Adrenal gland (tissue), 12 donors: ENCODE data around the gene NNT. TPM values are rescaled to one million over a fixed set of nuclear protein-coding genes. Genes with fewer than 3 reads are reported as not detected.

ENCODE experiments used
- DNase-seq, 7 donors: peaks; one replicate each; pipeline ENCODE4 v3.0.0-alpha.2; 2019 to 2020
- H3K27ac ChIP-seq, 5 donors: fragments of 200-600 bp; sonication (generic) in 4 of 5; 1 replicate in 3 of 5; 2 replicates in 2 of 5; pipeline versions ENCODE4 v1.5.1 to v1.8.0; 2016 to 2020; ENCODE audit warnings: mild to moderate bottlenecking in 1 of 5
- H3K27me3 ChIP-seq: fragments of 200-600 bp; 2 replicates; pipeline ENCODE4 v1.8.0; 2021
- H3K36me3 ChIP-seq, 2 donors: fragments of 200-600 bp; replicated peaks in 1 of 2; 1 replicate in 1 of 2; 2 replicates in 1 of 2; pipeline versions ENCODE4 v1.5.1 to v1.8.0; 2018 to 2022
- H3K4me1 ChIP-seq, 2 donors: fragments of 200-600 bp; replicated peaks in 1 of 2; 1 replicate in 1 of 2; 2 replicates in 1 of 2; pipeline versions ENCODE4 v1.5.1 to v1.8.0; 2018 to 2021
- H3K4me3 ChIP-seq, 4 donors: fragments of 200-600 bp; sonication (generic) in 3 of 4; one replicate each; pipeline ENCODE4 v1.5.1; 2016 to 2018
- H3K9me3 ChIP-seq, 3 donors: fragments of 200-600 bp; sonication (generic) in 1 of 3; replicated peaks in 1 of 3; 1 replicate in 2 of 3; 2 replicates in 1 of 3; pipeline versions ENCODE4 v1.5.1 to v1.8.0; 2016 to 2021
- POLR2A ChIP-seq, 2 donors: fragments of 450-650 bp; IDR thresholded peaks; one replicate each; pipeline ENCODE4 v1.6.1; 2017; ENCODE audit warnings: antibody characterized with exemption in 2 of 2, mild to moderate bottlenecking in 2 of 2, moderate library complexity in 1 of 2
- WGBS, 4 donors: extraction: QIAGEN DNeasy Blood & Tissue Kit in 2 of 4; methylation state at CpG; one replicate each; pipeline versions ENCODE4 v1.1.5 to v1.1.7; 2013 to 2017; 5-methylcytosine and 5-hydroxymethylcytosine counted together
- intact Hi-C, 2 donors: fragments of 100-400 bp; cut with DNase I; formaldehyde crosslinking; loops; one replicate each; pipeline versions ENCODE4 v1.14.1 to v1.15.0; 2022 to 2023
- polyA plus RNA-seq, 3 donors: library from polyadenylated mRNA; stranded (reverse); fragments of 200-250 nt in 2 of 3; fragments of 350-450 nt in 1 of 3; fragmentation: Illumina TruSeq in 1 of 3; extraction: RNeasy Lipid Tissue Mini Kit (QIAGEN cat#74804) in 1 of 3; gene quantifications; one replicate each; pipeline ENCODE4 v1.2.3, GENCODE V29; 2013 to 2014
- total RNA-seq, 9 donors: library from RNA; depleted of rRNA in 4 of 9; stranded (reverse); fragments of >200 nt in 4 of 9; fragments of 120-200 nt in 1 of 9; fragmentation: NEBNext Ultra II Directional in 1 of 9; extraction: Animal tissue kit (Norgen Biotek cat#: 25700) in 1 of 9; gene quantifications; one replicate each; pipeline versions ENCODE4 v1.1.0 to v1.2.4, GENCODE V29; 2013 to 2023
- TF ChIP-seq, protein P1 (sequence below), 6 experiments: fragments of 450-650 bp in 4 of 6; fragments of 200-600 bp in 2 of 6; sonication (generic) in 1 of 6; IDR thresholded peaks; 1 replicate in 5 of 6; 2 replicates in 1 of 6; pipeline versions ENCODE4 v1.5.1 to v1.8.0; 2016 to 2021; ENCODE audit warnings: antibody characterized with exemption in 6 of 6, mild to moderate bottlenecking in 2 of 6, moderate library complexity in 1 of 6
- donor health status: healthy with polysubstance abuse.
- donor health status: Bipolar disorder and iron deficiency.
- donor health status: DM: yes; HTN: yes; CAD: no.
- donor health status: DM: no; HTN: no; CAD: no.
- donor health status: DM: no; HTN: no; CAD: no.
- donor health status: DM: yes; HTN: yes; CAD: no.

NNT gene
- total and polyA plus RNA-seq, 12 donors: 6.9 to 104 (median 59.1) TPM

DNA sequence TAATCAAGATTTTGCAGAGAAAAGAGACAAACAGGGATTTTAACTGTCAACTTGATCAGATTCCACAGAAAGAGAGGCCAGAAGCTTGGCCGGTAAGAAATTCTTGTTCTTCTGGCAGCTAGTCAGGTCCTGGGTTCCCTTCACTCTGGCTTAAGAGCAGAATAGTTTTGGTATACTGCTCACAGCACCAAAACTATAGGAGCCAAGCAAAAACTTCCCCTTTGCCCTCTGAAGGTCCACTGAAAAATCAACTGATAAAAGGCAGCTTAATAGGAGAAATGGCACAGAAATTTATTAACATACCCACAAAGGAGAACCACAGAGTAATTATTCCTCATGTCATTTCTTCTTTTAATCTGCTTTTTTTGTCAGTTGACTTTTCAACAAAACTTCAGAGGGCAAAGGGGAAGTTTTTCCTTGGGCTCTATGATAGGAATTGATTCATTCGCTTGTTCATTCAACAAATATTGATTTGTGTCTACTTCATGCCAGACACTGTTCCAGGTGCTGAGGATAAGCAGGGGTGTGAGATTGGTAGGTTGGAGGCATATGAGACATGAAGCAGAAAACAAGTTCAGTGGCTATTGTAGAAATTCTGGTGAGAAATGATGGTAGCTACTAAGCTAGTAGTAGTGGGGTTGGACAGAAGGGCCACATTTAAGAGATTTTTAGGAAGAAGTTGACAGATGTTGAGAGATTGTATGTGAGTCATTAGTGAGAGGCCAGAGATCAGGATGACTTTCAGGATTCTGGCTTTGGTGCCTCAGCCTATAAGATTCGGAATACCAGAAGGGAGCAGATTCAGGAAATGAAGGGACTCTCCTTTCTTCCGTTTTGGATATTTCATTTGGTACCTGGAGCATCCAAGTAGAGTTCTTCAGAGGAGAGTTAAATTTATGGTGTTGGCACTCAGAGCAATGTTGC lies 20.6 kb upstream of the NNT start:
- Histone ChIP-seq H3K4me1 (no peaks in the 10 kb centered on the region), H3K9me3 (no peaks in the 10 kb centered on the region), H3K27ac (no peak overlapping the region), H3K27me3 (no peaks in the 10 kb centered on the region), H3K4me3 (no peak overlapping the region), H3K36me3 (no peaks in the 10 kb centered on the region)
- TF ChIP-seq, protein P1, sequence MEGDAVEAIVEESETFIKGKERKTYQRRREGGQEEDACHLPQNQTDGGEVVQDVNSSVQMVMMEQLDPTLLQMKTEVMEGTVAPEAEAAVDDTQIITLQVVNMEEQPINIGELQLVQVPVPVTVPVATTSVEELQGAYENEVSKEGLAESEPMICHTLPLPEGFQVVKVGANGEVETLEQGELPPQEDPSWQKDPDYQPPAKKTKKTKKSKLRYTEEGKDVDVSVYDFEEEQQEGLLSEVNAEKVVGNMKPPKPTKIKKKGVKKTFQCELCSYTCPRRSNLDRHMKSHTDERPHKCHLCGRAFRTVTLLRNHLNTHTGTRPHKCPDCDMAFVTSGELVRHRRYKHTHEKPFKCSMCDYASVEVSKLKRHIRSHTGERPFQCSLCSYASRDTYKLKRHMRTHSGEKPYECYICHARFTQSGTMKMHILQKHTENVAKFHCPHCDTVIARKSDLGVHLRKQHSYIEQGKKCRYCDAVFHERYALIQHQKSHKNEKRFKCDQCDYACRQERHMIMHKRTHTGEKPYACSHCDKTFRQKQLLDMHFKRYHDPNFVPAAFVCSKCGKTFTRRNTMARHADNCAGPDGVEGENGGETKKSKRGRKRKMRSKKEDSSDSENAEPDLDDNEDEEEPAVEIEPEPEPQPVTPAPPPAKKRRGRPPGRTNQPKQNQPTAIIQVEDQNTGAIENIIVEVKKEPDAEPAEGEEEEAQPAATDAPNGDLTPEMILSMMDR (IDR thresholded peaks at IDR 0.05): no peak
- no peak for TF ChIP-seq POLR2A (IDR thresholded peaks at IDR 0.05)
- intact Hi-C loops: no loop called here
- no peak for DNase-seq
- WGBS, 4 donors: 81 to 90% (median 87%) methylated on average over 4 of the region's 4 CpGs

DNA sequence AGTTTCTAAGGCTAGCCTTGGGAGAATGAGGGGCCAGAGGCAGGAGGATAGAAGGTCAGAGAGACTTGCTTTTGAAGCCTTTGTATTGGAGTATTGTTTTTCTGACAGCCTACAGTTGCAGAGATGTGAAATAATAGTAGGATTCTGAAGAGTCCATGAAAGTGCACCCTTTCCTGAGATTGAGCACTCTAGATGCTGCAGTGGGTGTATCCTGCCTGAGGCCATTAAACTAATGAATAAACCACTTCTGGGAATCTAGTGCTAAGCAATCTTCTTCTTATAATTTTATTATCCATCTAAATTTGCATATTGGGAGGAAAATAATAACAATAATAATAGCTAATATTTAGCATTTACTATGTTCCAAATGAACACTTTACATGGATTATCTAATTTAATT lies 19.3 kb upstream of the NNT start:
- TF ChIP-seq POLR2A (IDR thresholded peaks at IDR 0.05): no peak
- TF ChIP-seq, protein P1 (IDR thresholded peaks at IDR 0.05): no peak
- no peaks in the 10 kb centered on the region for H3K27me3 ChIP-seq
- H3K9me3 ChIP-seq: no peaks in the 10 kb centered on the region
- no peaks in the 10 kb centered on the region for H3K36me3 ChIP-seq
- H3K4me3 ChIP-seq: no peak overlapping the region
- no peak for DNase-seq
- no peak overlapping the region for H3K27ac ChIP-seq
- intact Hi-C loops: no loop called here
- H3K4me1 ChIP-seq: no peaks in the 10 kb centered on the region

DNA sequence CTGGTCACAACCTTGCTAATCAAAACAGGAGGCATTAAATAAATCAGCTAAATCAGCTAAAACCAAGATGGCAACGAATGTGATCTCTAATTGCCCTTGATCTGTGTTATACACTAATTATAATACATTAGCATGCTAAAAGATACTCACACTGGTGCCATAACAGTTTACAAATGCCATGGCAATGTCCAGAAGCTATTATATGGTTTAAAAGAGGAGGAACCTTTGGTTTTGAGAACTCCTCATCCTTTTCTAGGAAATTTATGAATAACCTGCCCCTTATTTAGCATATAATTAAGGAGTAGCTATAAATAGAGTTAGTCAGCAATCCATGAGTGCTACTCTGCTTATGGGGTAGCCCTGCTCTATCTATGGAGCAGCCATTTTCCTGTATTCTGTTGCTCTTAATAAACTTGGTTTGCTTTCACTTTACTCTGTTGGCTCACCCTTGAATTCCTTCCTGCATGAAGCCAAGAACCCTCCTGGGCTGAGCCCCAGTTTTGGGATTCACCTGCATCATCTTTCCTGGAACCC lies 18.7 kb upstream of the NNT start:
- 83 to 90% (median 84%) methylated on average over 1 of the region's 1 CpG for WGBS, 4 donors
- intact Hi-C loops: no loop called here
- no peaks in the 10 kb centered on the region for H3K36me3 ChIP-seq
- H3K27me3 ChIP-seq: no peaks in the 10 kb centered on the region
- no peak overlapping the region for H3K27ac ChIP-seq
- H3K4me1 ChIP-seq: no peaks in the 10 kb centered on the region
- DNase-seq: no peak
- no peak overlapping the region for H3K4me3 ChIP-seq
- H3K9me3 ChIP-seq: no peaks in the 10 kb centered on the region
- no peak for TF ChIP-seq POLR2A (IDR thresholded peaks at IDR 0.05)

DNA sequence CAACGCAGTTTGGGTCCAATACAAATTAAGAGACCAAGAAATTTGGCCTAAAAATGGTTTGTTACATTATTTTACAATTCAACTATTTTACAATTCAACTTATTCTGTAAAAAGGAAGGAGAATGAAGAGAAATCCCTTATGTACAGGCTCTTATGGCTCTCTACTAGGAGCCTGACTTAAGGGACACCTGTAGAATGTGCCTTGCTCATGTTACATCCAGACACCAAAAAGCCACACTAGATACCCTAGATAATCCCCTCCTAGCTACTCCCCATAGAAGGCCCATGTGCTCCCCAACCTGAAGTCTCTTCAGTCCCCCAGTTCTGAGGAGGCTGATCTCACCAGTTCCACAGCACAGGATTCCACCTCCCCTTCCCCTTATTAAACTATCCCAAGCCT lies 14.1 kb upstream of the NNT start:
- 0 to 38% (median 29%) methylated on average over 1 of the region's 1 CpG for whole genome bisulfite sequencing, 4 donors
- Histone ChIP-seq H3K9me3 (no peaks in the 10 kb centered on the region), H3K27me3 (no peaks in the 10 kb centered on the region), H3K4me3 (no peak overlapping the region), H3K36me3 (no peaks in the 10 kb centered on the region), H3K27ac (no peak overlapping the region), H3K4me1 (no peaks in the 10 kb centered on the region)
- no peak for DNase-seq
- intact Hi-C loops: no loop called here
- TF ChIP-seq, protein P1 (IDR thresholded peaks at IDR 0.05): no peak
- TF ChIP-seq POLR2A (IDR thresholded peaks at IDR 0.05): no peak
